Stimulated activated CD8-positive, alpha-beta memory T cell treated with anti-CD3 and anti-CD28 coated beads, Interleukin-4, amount 100 ng/mL, for 1 hour (primary cell): ENCODE results near the gene RRAS2.
"Not testable (repeated sequence)": the region's sequence is repeated elsewhere in the genome, so short reads cannot be mapped to it uniquely, and the experiment has no call there.

Source experiments
- DNase-seq, 2 donors: peaks; one replicate each; pipeline ENCODE4 v3.0.0-alpha.2; 2020; ENCODE audit warnings: low read depth in 2 of 2, low spot score in 1 of 2

Gene RRAS2

GRCh38 chr11:14308897-14309387 lies 50.0 kb downstream of the RRAS2 start:
- DNase-seq: no peak

GRCh38 chr11:14308114-14308896 lies 50.7 kb downstream of the RRAS2 start:
- DNase-seq: no peak

- DNase-seq: no peak
Observed at GRCh38 chr11:14306481-14306880, 52.5 kb downstream of the RRAS2 start.

GRCh38 chr11:14305649-14306048 lies 53.3 kb downstream of the RRAS2 start:
- DNase-seq: no peak

GRCh38 chr11:14304601-14305000 lies 54.4 kb downstream of the RRAS2 start:
- no peak for DNase-seq

GRCh38 chr11:14300661-14301304 lies 58.2 kb downstream of the RRAS2 start:
- DNase-seq: no peak

- DNase-seq: no peak
Observed at GRCh38 chr11:14299921-14300320, 59.1 kb downstream of the RRAS2 start.

GRCh38 chr11:14290422-14290821 lies 68.6 kb downstream of the RRAS2 start:
- DNase-seq: no peak

GRCh38 chr11:14288189-14288935 lies 70.6 kb downstream of the RRAS2 start:
- no peak for DNase-seq

- not testable (repeated sequence) for DNase-seq
Observed at GRCh38 chr11:14278869-14279268, 80.1 kb downstream of the RRAS2 start.

- no peak for DNase-seq
Observed at GRCh38 chr11:14275076-14275475, 83.9 kb downstream of the RRAS2 start.

- no peak for DNase-seq
Observed at GRCh38 chr11:14273895-14274294, 85.1 kb downstream of the RRAS2 start.

- no peak for DNase-seq
Observed at GRCh38 chr11:14270690-14271542, 88.1 kb downstream of the RRAS2 start.

GRCh38 chr11:14269692-14270573 lies 89.0 kb downstream of the RRAS2 start:
- DNase-seq: no peak

GRCh38 chr11:14267861-14268635 lies 90.9 kb downstream of the RRAS2 start:
- no peak for DNase-seq

- no peak for DNase-seq
Observed at GRCh38 chr11:14266622-14267021, 92.4 kb downstream of the RRAS2 start.

- DNase-seq: no peak
Observed at GRCh38 chr11:14264966-14265365, 94.0 kb downstream of the RRAS2 start.

GRCh38 chr11:14262271-14262846 lies 96.6 kb downstream of the RRAS2 start:
- no peak for DNase-seq

- no peak for DNase-seq
Observed at GRCh38 chr11:14261066-14261465, 97.9 kb downstream of the RRAS2 start.
